ENCODE data around the gene TNFSF15.

The TNFSF15 gene

GRCh38 chr9:114805670-114806525, at the start of gene TNFSF15:
TSS of gene TNFSF15 (minus strand) at chr9:114806039. CDS start at chr9:114806012, 27 bp downstream.
- DNase-seq: peak; percentile 46

- no peak for DNase-seq
Measured at GRCh38 chr9:114855488-114855887, 49.6 kb upstream of the TNFSF15 start.

GRCh38 chr9:114854736-114855355, 49.0 kb upstream of the TNFSF15 start:
- DNase-seq: no peak

- DNase-seq: no peak
Measured at GRCh38 chr9:114853071-114853855, 47.4 kb upstream of the TNFSF15 start.

- DNase-seq: no peak
Measured at GRCh38 chr9:114852050-114852594, 46.3 kb upstream of the TNFSF15 start.

GRCh38 chr9:114851306-114851705, 45.5 kb upstream of the TNFSF15 start:
- no peak for DNase-seq

- DNase-seq: peak; percentile 25
Measured at GRCh38 chr9:114850871-114851270, 45.0 kb upstream of the TNFSF15 start.

- no peak for DNase-seq
Measured at GRCh38 chr9:114849450-114849849, 43.6 kb upstream of the TNFSF15 start.

- no peak for DNase-seq
Measured at GRCh38 chr9:114847492-114848417, 41.9 kb upstream of the TNFSF15 start.

- DNase-seq: no peak
Measured at GRCh38 chr9:114845373-114845772, 39.5 kb upstream of the TNFSF15 start.

- no peak for DNase-seq
Measured at GRCh38 chr9:114844766-114845165, 38.9 kb upstream of the TNFSF15 start.

- DNase-seq: no peak
Measured at GRCh38 chr9:114837923-114838322, 32.1 kb upstream of the TNFSF15 start.

- DNase-seq: peak; percentile 44
Measured at GRCh38 chr9:114836769-114837168, 30.9 kb upstream of the TNFSF15 start.

GRCh38 chr9:114834386-114834785, 28.5 kb upstream of the TNFSF15 start:
- no peak for DNase-seq

GRCh38 chr9:114830546-114830945, 24.7 kb upstream of the TNFSF15 start:
- DNase-seq: no peak

- DNase-seq: no peak
Measured at GRCh38 chr9:114829574-114830440, 24.0 kb upstream of the TNFSF15 start.

- no peak for DNase-seq
Measured at GRCh38 chr9:114828303-114828650, 22.4 kb upstream of the TNFSF15 start.

GRCh38 chr9:114827641-114828302, 21.9 kb upstream of the TNFSF15 start:
- DNase-seq: peak; percentile 47

- DNase-seq: no peak
Measured at GRCh38 chr9:114826431-114826830, 20.6 kb upstream of the TNFSF15 start.

GRCh38 chr9:114825126-114825795, 19.4 kb upstream of the TNFSF15 start:
- DNase-seq: no peak
